ENCODE measurements around the gene ACTL8. TPM values are rescaled to one million over a fixed set of nuclear protein-coding genes. Genes with fewer than 3 reads are reported as not detected.

Gene ACTL8
- polyA plus RNA-seq, 1 experiment: not detected

DNA sequence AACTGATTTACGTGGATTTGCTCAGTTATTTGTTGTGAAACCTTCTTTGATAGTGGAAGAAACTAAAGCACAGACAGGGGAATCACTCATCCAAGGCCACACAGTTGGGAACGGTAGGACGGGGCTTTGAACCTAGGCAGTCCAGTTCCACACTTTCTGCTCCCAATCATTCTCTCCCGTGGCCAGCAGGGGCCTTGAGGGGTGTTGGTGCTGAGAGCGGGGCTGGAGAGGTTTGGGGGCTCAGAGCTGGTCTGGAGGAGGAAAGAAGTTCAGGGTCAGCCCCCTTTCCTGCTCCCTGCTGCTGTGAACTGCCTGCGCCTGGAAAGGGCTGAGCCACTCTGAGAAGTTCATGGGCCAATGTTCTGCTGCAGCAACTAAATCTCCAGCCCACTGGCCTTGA is 31.4 kb upstream of the ACTL8 start:
- Histone ChIP-seq H3K4me3 (ENCODE audit: low read depth, low read length) (no peak overlapping the region), H3K27me3 (ENCODE audit: control insufficient read depth, insufficient read depth, low read length) (peaks cover 12% of the 10 kb centered on the region), H3K27ac (ENCODE audit: low read depth, low read length) (no peak overlapping the region), H3K9me3 (ENCODE audit: control insufficient read depth, insufficient read depth, low read length) (no peaks in the 10 kb centered on the region; the same call in 1 of the 2 replicates)
- POLR2A ChIA-PET: no interaction called here
- no peak for DNase-seq (ENCODE audit: low read depth, low spot score)
- CTCF ChIA-PET: no interaction called here
- TF ChIP-seq, protein P1, sequence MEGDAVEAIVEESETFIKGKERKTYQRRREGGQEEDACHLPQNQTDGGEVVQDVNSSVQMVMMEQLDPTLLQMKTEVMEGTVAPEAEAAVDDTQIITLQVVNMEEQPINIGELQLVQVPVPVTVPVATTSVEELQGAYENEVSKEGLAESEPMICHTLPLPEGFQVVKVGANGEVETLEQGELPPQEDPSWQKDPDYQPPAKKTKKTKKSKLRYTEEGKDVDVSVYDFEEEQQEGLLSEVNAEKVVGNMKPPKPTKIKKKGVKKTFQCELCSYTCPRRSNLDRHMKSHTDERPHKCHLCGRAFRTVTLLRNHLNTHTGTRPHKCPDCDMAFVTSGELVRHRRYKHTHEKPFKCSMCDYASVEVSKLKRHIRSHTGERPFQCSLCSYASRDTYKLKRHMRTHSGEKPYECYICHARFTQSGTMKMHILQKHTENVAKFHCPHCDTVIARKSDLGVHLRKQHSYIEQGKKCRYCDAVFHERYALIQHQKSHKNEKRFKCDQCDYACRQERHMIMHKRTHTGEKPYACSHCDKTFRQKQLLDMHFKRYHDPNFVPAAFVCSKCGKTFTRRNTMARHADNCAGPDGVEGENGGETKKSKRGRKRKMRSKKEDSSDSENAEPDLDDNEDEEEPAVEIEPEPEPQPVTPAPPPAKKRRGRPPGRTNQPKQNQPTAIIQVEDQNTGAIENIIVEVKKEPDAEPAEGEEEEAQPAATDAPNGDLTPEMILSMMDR (IDR thresholded peaks at IDR 0.05; ENCODE audit: low read depth, low read length): peak; percentile 36

DNA sequence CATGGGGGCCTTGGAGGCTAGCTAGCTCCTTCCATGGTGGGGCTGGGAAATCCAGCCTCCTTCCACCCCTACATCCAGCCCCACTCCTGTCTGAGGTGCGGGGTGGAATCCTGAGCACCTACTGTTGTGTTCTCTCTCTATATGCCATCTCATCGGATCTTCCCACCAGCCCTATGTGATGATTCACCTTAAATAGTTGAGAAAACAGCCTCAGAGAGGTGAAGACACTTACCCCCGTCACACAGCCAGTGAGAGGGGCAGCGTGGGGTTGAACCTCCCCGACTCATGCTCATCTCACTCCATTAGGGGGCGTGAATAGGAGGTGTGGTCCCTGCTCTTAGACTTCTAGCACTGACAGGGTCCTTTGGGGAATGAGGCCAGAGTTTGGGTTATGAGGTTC is 31.0 kb upstream of the ACTL8 start:
- ChIA-PET CTCF (no interaction called here), POLR2A (no interaction called here)
- no peak overlapping the region for H3K27ac ChIP-seq (ENCODE audit: low read depth, low read length)

DNA sequence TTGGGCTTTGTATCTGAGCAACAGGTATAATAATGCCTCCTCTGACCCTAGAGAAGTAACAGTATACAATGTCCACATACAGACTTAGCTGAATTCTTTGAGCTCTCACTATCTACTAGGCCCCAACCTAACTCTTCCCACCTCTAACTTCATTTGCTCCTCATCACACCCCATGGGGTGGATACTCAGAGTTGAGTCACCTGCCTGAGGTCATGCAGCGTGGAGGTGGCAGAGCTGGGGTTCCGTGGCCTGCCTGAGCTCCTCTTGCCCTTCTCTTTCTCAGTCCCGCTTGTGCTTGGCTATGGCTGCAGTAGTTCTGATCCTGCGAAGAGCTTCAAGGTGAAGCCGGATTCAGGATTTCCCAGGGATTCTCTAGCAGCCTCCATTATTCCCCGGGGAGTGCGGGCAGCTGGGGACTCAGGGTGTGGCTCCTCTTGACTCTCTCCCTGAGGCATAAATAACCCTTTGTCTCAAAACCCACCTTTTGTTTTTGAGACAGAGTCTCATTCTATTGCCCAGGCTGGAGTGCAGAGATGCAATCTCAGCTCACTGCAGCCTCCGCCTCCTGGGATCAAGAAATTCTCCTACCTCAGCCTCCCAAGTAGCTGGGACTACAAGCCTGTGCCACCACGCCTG is 29.9 kb upstream of the ACTL8 start:
- Histone ChIP-seq H3K4me3 (ENCODE audit: low read depth, low read length) (no peak overlapping the region), H3K27ac (ENCODE audit: low read depth, low read length) (no peak overlapping the region), H3K9me3 (ENCODE audit: control insufficient read depth, insufficient read depth, low read length) (no peaks in the 10 kb centered on the region; the same call in 1 of the 2 replicates), H3K27me3 (ENCODE audit: control insufficient read depth, insufficient read depth, low read length) (peaks cover 12% of the 10 kb centered on the region)
- ChIA-PET POLR2A (no interaction called here), CTCF (no interaction called here)
- DNase-seq (ENCODE audit: low read depth, low spot score): no peak
- TF ChIP-seq, protein P1 (IDR thresholded peaks at IDR 0.05; ENCODE audit: low read depth, low read length): no peak

More for the DNA sequence above, 31.0 kb upstream of the ACTL8 start:
- Histone ChIP-seq H3K9me3 (ENCODE audit: control insufficient read depth, insufficient read depth, low read length) (no peaks in the 10 kb centered on the region; the same call in 1 of the 2 replicates), H3K27me3 (ENCODE audit: control insufficient read depth, insufficient read depth, low read length) (peaks cover 12% of the 10 kb centered on the region), H3K4me3 (ENCODE audit: low read depth, low read length) (no peak overlapping the region)
- TF ChIP-seq, protein P1 (IDR thresholded peaks at IDR 0.05; ENCODE audit: low read depth, low read length): no peak
- DNase-seq (ENCODE audit: low read depth, low spot score): no peak

DNA sequence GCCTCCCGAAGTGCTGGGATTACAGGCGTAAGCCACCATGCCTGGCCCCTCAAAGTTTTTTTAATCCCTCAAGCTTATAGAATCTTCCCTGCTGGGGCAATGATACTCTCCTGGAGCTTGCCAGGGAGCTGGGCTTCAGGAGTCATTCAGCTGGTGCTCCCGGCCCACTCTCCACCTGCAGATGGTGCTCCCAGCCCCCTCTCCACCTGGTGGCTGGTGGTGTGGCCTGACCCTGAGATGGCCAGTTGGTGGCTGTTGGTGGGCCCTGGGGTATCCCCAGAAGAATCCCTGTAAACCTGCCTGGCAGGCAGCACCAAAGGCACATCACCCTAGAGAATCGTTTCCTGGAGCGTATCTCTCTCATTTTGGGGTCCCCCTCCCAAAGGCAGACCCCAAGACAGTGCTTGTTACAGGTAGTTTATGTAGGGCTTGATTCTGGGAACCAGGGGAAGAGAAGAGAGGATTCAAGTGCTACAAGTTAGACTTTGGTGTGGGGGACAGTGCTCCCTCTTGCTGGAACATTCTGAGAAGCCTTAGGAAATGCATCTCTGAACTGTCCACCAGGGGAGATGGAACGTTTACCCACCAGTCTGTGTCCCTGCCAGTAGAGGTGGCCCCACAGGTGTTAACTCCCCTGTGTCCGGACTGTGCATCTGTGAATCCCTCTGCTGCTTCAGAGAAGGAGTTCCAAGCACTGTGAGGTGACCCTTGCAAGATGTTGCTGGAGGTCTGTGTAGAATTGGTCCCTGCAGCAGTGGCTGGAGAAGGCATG is 29.1 kb upstream of the ACTL8 start:
- Histone ChIP-seq H3K27me3 (ENCODE audit: control insufficient read depth, insufficient read depth, low read length) (peaks cover 12% of the 10 kb centered on the region), H3K4me3 (ENCODE audit: low read depth, low read length) (no peak overlapping the region), H3K9me3 (ENCODE audit: control insufficient read depth, insufficient read depth, low read length) (no peaks in the 10 kb centered on the region; the same call in 1 of the 2 replicates), H3K27ac (ENCODE audit: low read depth, low read length) (no peak overlapping the region)
- POLR2A ChIA-PET: no interaction called here
- no peak for DNase-seq (ENCODE audit: low read depth, low spot score)
- TF ChIP-seq, protein P1 (IDR thresholded peaks at IDR 0.05; ENCODE audit: low read depth, low read length): 0 out of 2 replicates have a peak, but pooled peaks have one; percentile 3
- CTCF ChIA-PET: no interaction called here

DNA sequence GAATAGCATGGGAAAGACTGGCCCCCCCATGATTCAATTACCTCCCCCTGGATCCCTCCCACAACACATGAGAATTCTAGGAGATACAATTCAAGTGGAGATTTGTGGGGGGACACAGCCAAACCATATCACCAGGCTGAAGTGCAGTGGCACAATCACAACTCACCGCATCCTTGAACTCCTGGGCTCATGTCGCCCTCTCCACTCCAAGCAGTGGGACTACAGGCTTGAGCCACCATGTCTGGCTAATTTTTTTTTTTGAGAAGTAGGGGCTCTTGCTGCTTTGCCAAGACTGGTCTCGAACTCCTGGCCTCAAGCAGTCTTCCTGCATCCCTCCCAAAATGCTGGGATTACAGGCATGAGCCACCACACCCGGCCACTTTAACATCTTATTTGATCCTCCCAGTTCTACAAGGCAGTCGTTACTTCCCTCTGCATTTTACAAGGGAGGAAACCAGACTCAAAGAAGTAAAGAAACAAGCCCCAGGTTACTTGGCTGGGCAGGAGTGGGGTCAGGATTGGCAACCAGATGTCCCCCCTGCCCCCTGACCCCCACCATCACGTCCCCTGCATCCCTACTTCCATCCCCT is 26.9 kb upstream of the ACTL8 start:
- CTCF ChIA-PET: no interaction called here
- Histone ChIP-seq H3K27me3 (ENCODE audit: control insufficient read depth, insufficient read depth, low read length) (peaks cover 11% of the 10 kb centered on the region), H3K4me3 (ENCODE audit: low read depth, low read length) (no peak overlapping the region), H3K27ac (ENCODE audit: low read depth, low read length) (no peak overlapping the region), H3K9me3 (ENCODE audit: control insufficient read depth, insufficient read depth, low read length) (no peaks in the 10 kb centered on the region; the same call in 1 of the 2 replicates)
- no peak for DNase-seq (ENCODE audit: low read depth, low spot score)
- TF ChIP-seq, protein P1 (IDR thresholded peaks at IDR 0.05; ENCODE audit: low read depth, low read length): no peak
- POLR2A ChIA-PET: no interaction called here
